DOHH2 (cell line): ENCODE results near the gene MRPS18C.
A peak's percentile ranks its signal among the peaks of the same experiment; 100 is the strongest.

Experiments
- H3F3A ChIP-seq: fragments of 200-600 bp; sonication (generic), shearing (Covaris generic); 2 replicates; pipeline ENCODE4 v1.6.0; 2016; ENCODE audit warnings: antibody characterized with exemption, mild to moderate bottlenecking; ENCODE audit not compliant: control insufficient read depth, insufficient read depth
- H3K27ac ChIP-seq: fragments of 200-600 bp; sonication (generic); 2 replicates; pipeline ENCODE4 v1.5.1; 2014; ENCODE audit warnings: low read depth, mild to moderate bottlenecking, low read length, moderate library complexity
- H3K27me3 ChIP-seq: fragments of 200-600 bp; sonication (generic); 2 replicates; pipeline ENCODE4 v1.6.1; 2014; ENCODE audit warnings: mild to moderate bottlenecking, low read length, mixed read lengths; ENCODE audit not compliant: control insufficient read depth
- H3K36me3 ChIP-seq: fragments of 200-600 bp; sonication (generic); 2 replicates; pipeline ENCODE4 v1.6.1; 2014; ENCODE audit warnings: mild to moderate bottlenecking, low read length, moderate library complexity, mixed read lengths; ENCODE audit not compliant: control insufficient read depth
- H3K4me1 ChIP-seq: fragments of 200-600 bp; sonication (generic); 2 replicates; pipeline ENCODE4 v1.6.1; 2014; ENCODE audit warnings: mild to moderate bottlenecking, low read length, mixed read lengths; ENCODE audit not compliant: control insufficient read depth
- H3K4me2 ChIP-seq: fragments of 200-600 bp; sonication (generic); 2 replicates; pipeline ENCODE4 v1.6.0; 2014; ENCODE audit warnings: mild to moderate bottlenecking, low read length, moderate library complexity
- H3K4me3 ChIP-seq: fragments of 200-600 bp; sonication (generic); 2 replicates; pipeline ENCODE4 v1.5.1; 2014; ENCODE audit warnings: mild to moderate bottlenecking, low read length, mixed read lengths
- H3K79me2 ChIP-seq: fragments of 200-600 bp; sonication (generic); 2 replicates; pipeline ENCODE4 v1.6.1; 2014; ENCODE audit warnings: mild to moderate bottlenecking, low read length, mixed read lengths; ENCODE audit not compliant: control insufficient read depth
- H3K9me2 ChIP-seq: fragments of 200-600 bp; sonication (generic); replicated peaks from 2 replicates; pipeline ENCODE4 v1.6.1; 2014; ENCODE audit warnings: mild to moderate bottlenecking, low read length, mixed read lengths; ENCODE audit not compliant: control insufficient read depth
- H3K9me3 ChIP-seq: fragments of 200-600 bp; sonication (generic); 2 replicates; pipeline ENCODE4 v1.6.1; 2014; ENCODE audit warnings: antibody characterized with exemption, low read length, mixed read lengths; ENCODE audit not compliant: control insufficient read depth, insufficient read depth
- H4K20me1 ChIP-seq: fragments of 200-600 bp; sonication (generic); 2 replicates; pipeline ENCODE4 v1.6.0; 2014; ENCODE audit warnings: low read depth, mild to moderate bottlenecking, antibody characterized with exemption, low read length, moderate library complexity; ENCODE audit not compliant: control insufficient read depth, insufficient read depth
- EZH2phosphoT487 ChIP-seq: fragments of 200-600 bp; sonication (generic); IDR thresholded peaks from 2 replicates; pipeline ENCODE4 v1.6.1; 2017; ENCODE audit warnings: borderline replicate concordance, mild to moderate bottlenecking, antibody characterized with exemption, low read length, moderate library complexity, mixed read lengths
- TF ChIP-seq, protein P1 (sequence below): fragments of 200-600 bp; sonication (generic); IDR thresholded peaks from one replicate; pipeline ENCODE4 v1.5.1; 2014; ENCODE audit warnings: antibody characterized with exemption, mild to moderate bottlenecking, low read depth, low read length; ENCODE audit not compliant: poor library complexity, severe bottlenecking

Gene MRPS18C

GRCh38 chr4:83473423-83473822 is 17.6 kb downstream of the MRPS18C start:
- Histone ChIP-seq H3K79me2 (no peaks in the 10 kb centered on the region), H3K9me3 (no peaks in the 10 kb centered on the region), H3K4me3 (no peak overlapping the region), H3K27me3 (no peaks in the 10 kb centered on the region), H3K36me3 (peaks cover 43% of the 10 kb centered on the region), H3K9me2 (no peaks in the 10 kb centered on the region), H3F3A (0 out of 2 replicates have a peak, but pooled peaks cover 3% of the 10 kb centered on the region), H3K4me2 (no peak overlapping the region), H3K4me1 (no peaks in the 10 kb centered on the region), H4K20me1 (no peaks in the 10 kb centered on the region), H3K27ac (no peak overlapping the region)
- TF ChIP-seq, protein P1, sequence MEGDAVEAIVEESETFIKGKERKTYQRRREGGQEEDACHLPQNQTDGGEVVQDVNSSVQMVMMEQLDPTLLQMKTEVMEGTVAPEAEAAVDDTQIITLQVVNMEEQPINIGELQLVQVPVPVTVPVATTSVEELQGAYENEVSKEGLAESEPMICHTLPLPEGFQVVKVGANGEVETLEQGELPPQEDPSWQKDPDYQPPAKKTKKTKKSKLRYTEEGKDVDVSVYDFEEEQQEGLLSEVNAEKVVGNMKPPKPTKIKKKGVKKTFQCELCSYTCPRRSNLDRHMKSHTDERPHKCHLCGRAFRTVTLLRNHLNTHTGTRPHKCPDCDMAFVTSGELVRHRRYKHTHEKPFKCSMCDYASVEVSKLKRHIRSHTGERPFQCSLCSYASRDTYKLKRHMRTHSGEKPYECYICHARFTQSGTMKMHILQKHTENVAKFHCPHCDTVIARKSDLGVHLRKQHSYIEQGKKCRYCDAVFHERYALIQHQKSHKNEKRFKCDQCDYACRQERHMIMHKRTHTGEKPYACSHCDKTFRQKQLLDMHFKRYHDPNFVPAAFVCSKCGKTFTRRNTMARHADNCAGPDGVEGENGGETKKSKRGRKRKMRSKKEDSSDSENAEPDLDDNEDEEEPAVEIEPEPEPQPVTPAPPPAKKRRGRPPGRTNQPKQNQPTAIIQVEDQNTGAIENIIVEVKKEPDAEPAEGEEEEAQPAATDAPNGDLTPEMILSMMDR: no peak
- no peak for TF ChIP-seq EZH2phosphoT487

DNA sequence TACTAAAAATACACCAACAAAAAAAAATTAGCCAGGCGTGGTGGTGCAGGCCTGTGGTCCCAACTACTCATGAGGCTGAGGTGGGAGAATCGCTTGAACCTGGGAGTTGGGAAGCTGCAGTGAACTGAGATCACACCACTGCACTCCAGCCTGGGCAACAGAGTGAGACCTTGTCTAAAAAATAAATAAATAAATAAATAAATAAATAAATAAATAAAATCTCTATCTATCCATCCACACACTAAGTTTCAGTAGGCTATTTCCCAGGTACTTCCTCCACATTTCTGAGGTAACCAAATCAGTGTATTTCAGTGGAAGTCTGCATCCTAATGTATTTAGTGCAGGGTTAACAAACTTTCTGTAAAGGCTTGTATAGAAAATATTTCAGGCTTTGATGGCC is 18.1 kb downstream of the MRPS18C start:
- no peaks in the 10 kb centered on the region for H3K4me1 ChIP-seq
- no peaks in the 10 kb centered on the region for H3K9me3 ChIP-seq
- TF ChIP-seq EZH2phosphoT487: no peak
- TF ChIP-seq, protein P1: no peak
- no peak overlapping the region for H3K4me2 ChIP-seq
- H3K4me3 ChIP-seq: no peak overlapping the region
- no peaks in the 10 kb centered on the region for H3K27me3 ChIP-seq
- H3K79me2 ChIP-seq: no peaks in the 10 kb centered on the region
- H3F3A ChIP-seq: 0 out of 2 replicates have a peak, but pooled peaks cover 3% of the 10 kb centered on the region
- no peaks in the 10 kb centered on the region for H3K9me2 ChIP-seq
- peaks cover 42% of the 10 kb centered on the region for H3K36me3 ChIP-seq
- H4K20me1 ChIP-seq: no peaks in the 10 kb centered on the region
- no peak overlapping the region for H3K27ac ChIP-seq

GRCh38 chr4:83484500-83485461 is 28.9 kb downstream of the MRPS18C start, which contains the start of gene ABRAXAS1:
Gene ABRAXAS1, minus strand, starts transcription at chr4:83485100. Its CDS starts 28 bp downstream, at chr4:83485072.
- peaks cover 21% of the 10 kb centered on the region for H3K79me2 ChIP-seq
- peaks cover 24% of the 10 kb centered on the region for H3K36me3 ChIP-seq
- H3K4me3 ChIP-seq: peak within 1 kb of the TSS; percentile 86
- H3K27me3 ChIP-seq: no peaks in the 10 kb centered on the region
- H3K4me2 ChIP-seq: peak within 1 kb of the TSS; percentile 99
- no peak for TF ChIP-seq EZH2phosphoT487
- TF ChIP-seq, protein P1: no peak
- no peaks in the 10 kb centered on the region for H4K20me1 ChIP-seq
- H3K4me1 ChIP-seq: peaks cover 26% of the 10 kb centered on the region
- H3K27ac ChIP-seq: peak within 1 kb of the TSS; percentile 44
- peaks cover 3% of the 10 kb centered on the region for H3F3A ChIP-seq
- no peaks in the 10 kb centered on the region for H3K9me3 ChIP-seq
- no peaks in the 10 kb centered on the region for H3K9me2 ChIP-seq
